Measurements from ENCODE around the gene CD99.
"Not testable (repeated sequence)": the region's sequence is repeated elsewhere in the genome, so short reads cannot be mapped to it uniquely, and the experiment has no call there.

DNA sequence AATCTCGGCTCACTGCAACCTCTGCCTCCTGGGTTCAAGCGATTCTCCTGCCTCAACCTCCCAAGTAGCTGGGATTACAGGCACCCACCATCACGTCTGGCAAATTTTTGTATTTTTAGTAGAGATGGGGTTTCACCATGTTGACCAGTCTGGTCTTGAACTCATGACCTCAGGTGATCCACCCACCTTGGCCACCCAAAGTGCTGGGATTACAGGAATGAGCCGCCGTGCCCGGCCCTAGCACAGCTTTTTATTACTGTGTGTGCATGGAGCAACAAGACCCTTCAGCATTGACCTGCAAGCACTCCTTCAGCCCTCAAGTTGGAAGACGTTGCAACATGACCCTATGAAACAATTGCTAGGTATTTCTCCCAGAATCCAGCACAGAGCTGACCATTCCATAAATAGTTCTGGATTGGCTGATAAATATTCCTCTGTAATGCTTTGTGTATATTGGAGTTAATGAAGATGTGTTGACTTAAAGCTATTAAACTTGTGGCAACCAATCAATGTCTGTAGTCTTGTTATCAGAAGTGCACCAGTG is 15.4 kb upstream of the CD99 start:
- TF ChIP-seq CTCF (IDR thresholded peaks at IDR 0.05); EP300 (IDR thresholded peaks at IDR 0.05; ENCODE audit: low read depth); POLR2A (IDR thresholded peaks at IDR 0.05); POLR2AphosphoS5 (IDR thresholded peaks at IDR 0.05): not testable (repeated sequence)
